Activated T-helper 1 cell treated with Interleukin-2 at 50 U/mL for 16 hours (primary cell): ENCODE data around the gene ZNF860.
"Not testable (repeated sequence)": the region's sequence is repeated elsewhere in the genome, so short reads cannot be mapped to it uniquely, and the experiment has no call there.

Source experiments
- DNase-seq: peaks from one replicate; pipeline ENCODE4 v3.0.0-alpha.2; 2020; ENCODE audit warnings: low read depth

Gene ZNF860

GRCh38 chr3:31996195-31996594 lies 14.6 kb downstream of the ZNF860 start:
- DNase-seq, result no peak

DNA sequence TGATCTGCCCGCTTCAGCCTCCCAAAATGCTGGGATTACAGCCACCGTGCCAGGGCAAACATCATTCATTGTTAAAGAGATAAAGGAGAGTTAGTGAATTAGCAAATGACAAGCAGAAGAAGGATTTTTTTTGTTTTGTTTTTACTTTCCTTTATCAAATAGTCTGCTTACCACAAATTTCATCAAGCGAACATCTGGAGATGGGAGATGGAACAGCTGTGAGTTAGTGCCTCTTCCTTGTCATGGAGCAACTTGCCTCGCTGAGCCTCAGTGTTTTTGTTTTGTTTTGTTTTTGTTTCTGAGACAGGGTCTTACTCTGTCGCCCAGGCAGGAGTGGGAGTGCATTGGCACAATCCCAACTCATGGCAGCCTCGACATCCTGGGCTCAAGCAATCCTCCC lies 15.9 kb downstream of the ZNF860 start:
- no peak for DNase-seq

- no peak for DNase-seq
Measured at GRCh38 chr3:31999907-32000439, 18.4 kb downstream of the ZNF860 start.

DNA sequence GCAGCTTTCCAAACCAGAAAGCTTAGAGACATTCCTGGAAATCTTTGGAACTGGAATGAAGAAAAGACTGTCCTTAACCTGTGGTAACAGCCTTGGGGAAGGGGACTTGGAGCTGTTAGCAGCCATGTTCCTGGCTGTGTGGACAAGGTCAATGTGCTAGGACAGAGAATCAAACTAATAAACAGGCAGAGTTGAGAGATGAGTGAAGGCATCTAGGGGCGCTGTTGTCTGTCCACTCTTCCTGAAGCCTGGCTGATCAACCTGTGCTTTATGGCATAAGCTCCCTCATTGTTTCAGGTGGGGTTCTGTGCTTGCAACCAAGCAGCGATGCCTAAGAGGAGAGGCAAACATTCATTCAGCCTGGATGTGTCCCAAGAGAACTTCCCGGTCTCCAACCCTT lies 19.3 kb downstream of the ZNF860 start:
- DNase-seq, result no peak

DNA sequence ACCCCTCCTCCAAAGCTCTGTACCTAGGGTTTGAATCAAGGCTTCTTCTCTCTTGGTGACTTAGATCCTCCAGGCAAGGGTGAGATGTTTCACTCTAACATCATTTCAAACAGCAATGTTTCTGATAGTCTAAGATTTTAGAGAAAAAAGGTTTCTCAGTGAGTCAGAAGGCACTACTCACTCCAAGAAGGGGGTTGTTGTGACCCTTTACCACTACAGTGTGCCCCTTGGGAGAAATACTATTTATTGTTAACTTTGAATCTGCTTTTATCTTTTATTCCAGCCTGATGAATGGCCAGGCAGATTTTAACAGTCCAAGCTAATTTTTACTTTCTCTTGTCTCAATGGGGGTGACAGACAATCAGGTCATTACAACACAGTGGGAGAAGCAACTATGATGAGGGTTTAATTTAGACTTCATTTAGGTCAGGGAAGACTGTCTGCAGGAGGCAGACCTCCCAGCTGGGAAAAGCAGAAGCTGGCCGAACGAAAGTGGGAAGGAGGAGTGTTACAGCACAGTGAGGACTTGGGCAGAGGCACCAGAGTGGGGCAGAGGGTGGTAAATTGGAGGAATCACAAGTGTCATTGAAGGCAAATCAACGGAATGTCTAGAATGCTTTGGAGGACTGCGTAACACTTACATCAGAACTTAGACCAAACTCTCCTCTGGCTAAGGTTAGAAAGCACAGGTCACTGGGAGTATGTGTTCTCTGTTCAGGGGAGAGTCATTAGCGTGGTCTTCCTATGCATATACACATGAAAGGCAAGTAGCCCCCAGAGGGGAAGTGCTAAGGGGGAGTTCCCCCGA lies 21.2 kb downstream of the ZNF860 start:
- no peak for DNase-seq

- no peak for DNase-seq
Measured at GRCh38 chr3:32003380-32003779, 21.8 kb downstream of the ZNF860 start.

- no peak for DNase-seq
Measured at GRCh38 chr3:32004113-32004765, 22.7 kb downstream of the ZNF860 start.

DNA sequence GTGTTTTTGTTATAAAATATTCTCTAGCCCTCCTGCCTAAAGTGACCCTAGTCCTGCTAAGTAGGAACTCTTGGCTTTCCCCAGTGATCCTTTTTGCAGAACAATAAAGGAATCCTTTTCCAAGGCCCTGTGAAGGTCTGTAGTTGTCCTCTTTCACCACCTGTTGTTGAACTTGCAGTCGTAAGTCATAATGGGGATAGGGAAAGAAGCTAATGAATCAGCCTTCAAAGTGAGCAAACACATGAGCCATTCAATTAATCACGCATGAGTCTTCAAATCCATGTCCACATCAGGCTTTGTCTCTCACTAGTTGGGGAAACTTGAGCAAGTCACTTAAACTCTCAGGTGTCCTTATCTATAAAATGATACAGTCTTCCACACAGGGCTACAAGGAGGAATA lies 27.6 kb downstream of the ZNF860 start:
- no peak for DNase-seq

GRCh38 chr3:32009957-32010356 lies 28.4 kb downstream of the ZNF860 start:
- DNase-seq, result no peak

DNA sequence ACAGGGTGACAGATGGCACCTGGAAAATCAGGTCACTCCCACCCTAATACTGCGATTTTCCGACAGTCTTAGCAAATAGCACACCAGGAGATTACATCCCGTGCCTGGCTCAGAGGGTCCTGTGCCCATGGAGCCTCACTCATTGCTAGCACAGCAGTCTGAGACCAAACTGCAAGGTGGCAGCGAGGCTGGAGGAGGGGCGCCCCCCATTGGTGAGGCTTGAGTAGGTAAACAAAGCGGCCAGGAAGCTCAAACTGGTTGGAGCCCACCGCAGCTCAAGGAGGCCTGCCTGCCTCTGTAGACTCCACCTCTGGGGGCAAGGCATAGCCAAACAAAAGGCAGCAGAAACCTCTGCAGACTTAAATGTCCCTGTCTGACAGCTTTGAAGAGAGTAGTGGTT lies 29.1 kb downstream of the ZNF860 start:
- DNase-seq, result not testable (repeated sequence)

GRCh38 chr3:32015638-32016037 lies 34.1 kb downstream of the ZNF860 start:
- not testable (repeated sequence) for DNase-seq

DNA sequence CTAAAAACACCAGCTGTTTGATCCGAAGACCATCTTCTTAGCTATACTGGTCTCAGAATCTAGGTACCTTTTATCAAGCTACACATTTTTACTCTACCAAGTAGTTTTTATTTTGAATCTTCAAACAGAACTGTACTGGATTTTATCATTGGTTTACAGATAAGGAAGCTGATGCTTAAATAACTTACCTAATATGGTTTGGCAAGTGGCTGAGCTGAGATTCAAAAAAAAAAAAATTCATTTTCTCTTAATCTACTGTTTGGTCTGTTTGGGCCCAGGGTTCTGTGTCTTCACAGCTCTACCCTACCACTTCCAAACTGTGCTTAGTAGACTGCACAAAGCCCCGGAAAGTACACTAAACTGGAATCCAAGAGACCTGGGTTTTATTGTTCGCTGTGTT lies 35.7 kb downstream of the ZNF860 start:
- DNase-seq, result no peak

GRCh38 chr3:32018757-32019564 lies 37.4 kb downstream of the ZNF860 start:
- no peak for DNase-seq

- no peak for DNase-seq
Measured at GRCh38 chr3:32021155-32021554, 39.6 kb downstream of the ZNF860 start.

DNA sequence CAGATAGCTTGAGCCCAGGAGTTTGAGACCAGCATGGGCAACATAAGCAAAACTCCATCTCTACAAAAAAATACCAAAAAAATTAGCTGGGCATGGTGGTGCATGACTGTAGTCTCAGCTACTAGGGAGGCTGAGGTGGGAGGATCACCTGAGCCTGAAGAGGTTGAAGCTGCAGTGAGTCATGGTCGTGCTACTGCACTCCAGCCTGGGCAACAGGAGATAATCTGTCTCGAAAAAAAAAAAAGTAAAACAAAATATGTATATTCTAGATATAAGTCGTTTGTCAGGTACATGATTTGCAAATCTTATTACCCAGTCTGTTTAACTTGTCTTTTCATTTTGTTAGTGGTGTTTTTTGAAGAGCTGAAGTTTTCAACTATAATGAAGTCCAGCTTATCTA lies 40.2 kb downstream of the ZNF860 start:
- no peak for DNase-seq

DNA sequence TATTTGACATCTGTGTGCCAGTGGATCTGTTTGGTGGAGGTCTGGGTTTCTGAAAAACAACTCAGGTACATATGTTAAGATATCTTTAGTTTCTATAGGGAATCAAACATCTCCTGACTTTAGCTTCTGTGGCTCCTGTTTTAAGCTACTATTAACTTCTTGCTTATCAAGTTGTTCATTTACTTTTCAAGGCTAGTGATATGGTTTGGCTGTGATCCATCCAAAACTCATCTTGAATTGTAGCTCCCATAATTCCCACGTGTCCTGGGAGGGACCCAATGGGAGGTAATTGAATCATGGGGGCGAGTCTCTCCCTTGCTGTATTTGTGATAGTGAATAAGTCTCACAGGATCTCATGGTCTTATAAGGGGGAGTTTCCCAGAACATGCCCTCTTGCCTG lies 41.4 kb downstream of the ZNF860 start:
- DNase-seq, result no peak

DNA sequence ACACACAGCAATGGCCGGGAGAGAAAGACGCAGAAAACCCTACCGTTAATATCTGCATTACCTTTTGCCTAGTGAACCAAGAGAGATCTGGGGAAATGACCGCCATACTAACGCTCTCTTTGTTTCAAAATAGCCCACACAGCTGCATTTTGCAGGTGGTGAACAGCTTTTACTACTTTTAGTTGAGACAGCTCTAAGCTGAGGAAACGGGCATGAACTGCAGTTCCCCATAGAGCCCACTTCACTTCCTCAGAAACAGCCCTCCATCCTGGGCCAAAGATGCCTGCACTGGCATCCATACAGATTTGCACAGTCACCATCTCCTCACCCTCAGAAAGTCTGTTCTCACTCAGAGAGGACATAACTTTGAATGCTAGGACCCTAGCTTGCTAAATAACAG lies 45.0 kb downstream of the ZNF860 start:
- no peak for DNase-seq

DNA sequence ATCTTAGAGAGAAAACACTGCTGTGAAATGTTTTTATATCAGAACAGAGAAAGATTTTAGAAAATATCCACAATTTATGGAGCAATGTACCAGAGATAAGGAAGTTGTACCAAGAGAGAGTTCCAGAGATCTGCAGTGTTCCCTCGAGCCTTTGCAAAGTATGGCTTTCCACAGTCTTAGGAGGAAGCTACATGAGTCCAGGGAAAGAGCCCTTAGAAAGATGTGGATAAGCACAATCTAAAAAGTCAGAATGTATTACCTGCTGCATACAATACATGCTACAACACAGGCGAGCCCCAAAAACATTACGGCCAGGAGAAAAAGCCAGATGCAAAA lies 56.4 kb downstream of the ZNF860 start:
- DNase-seq, result no peak

- no peak for DNase-seq
Measured at GRCh38 chr3:32041316-32041715, 59.8 kb downstream of the ZNF860 start.
